ENCODE measurements around the gene CLCN2. TPM values are rescaled to one million over a fixed set of nuclear protein-coding genes. Genes with fewer than 3 reads are reported as not detected.

CLCN2 gene
- total and polyA plus RNA-seq, 2 of the 4 experiments (the other 2 are of a cell fraction): 2.9 to 5.8 TPM

GRCh38 chr3:184349563-184350470, 11.6 kb downstream of the CLCN2 start:
- H2AK5ac ChIP-seq (ENCODE audit: low read depth, low read length): no peak overlapping the region
- H3K4me2 ChIP-seq (ENCODE audit: low read depth, low read length): no peak overlapping the region
- no peak overlapping the region for H3K23ac ChIP-seq (ENCODE audit: low read depth, low read length)
- H2BK20ac ChIP-seq (ENCODE audit: low read depth, low read length): no peak overlapping the region
- DNase-seq (no peak), ATAC-seq (ENCODE audit: low read depth) (no peak)
- H3K18ac ChIP-seq (ENCODE audit: low read depth, low read length): no peak overlapping the region
- no peak overlapping the region for H2AFZ ChIP-seq (replicated peaks; ENCODE audit: low read length, poor library complexity)
- H3K14ac ChIP-seq (replicated peaks; ENCODE audit: low read depth, low read length): no peak overlapping the region
- no peak overlapping the region for H2BK5ac ChIP-seq (ENCODE audit: low read depth, low read length, poor library complexity, severe bottlenecking)
- no peak overlapping the region for H3K4ac ChIP-seq (ENCODE audit: low read depth, low read length)
- 100% methylated on average over 1 of the region's 10 CpGs; no CpG with 5 or more reads in 1 of the 2 experiments for WGBS, 2 experiments (ENCODE audit: extremely low coverage in 2 of 2, insufficient read length in 1 of 2)
- H3K9me1 ChIP-seq (ENCODE audit: insufficient read depth, low read length): 0 out of 2 replicates have a peak, but pooled peaks cover under 1% of the 10 kb centered on the region
- CTCF ChIA-PET: no interaction called here
- TF ChIP-seq CHD1 (IDR thresholded peaks at IDR 0.05; ENCODE audit: low read depth, low read length): no peak
- TF ChIP-seq FOS (IDR thresholded peaks at IDR 0.05; ENCODE audit: low read depth, low read length): no peak
- TF ChIP-seq RCOR1 (IDR thresholded peaks at IDR 0.05; ENCODE audit: insufficient replicate concordance, low read length): no peak
- TF ChIP-seq MXI1 (IDR thresholded peaks at IDR 0.05; ENCODE audit: borderline replicate concordance, low read depth, low read length): no peak
- TF ChIP-seq USF2 (IDR thresholded peaks at IDR 0.05; ENCODE audit: low read depth, low read length): no peak
- TF ChIP-seq MAZ (IDR thresholded peaks at IDR 0.05; ENCODE audit: borderline replicate concordance, low read depth, low read length): no peak
- TF ChIP-seq RAD21 (IDR thresholded peaks at IDR 0.05; ENCODE audit: low read length): no peak
- TF ChIP-seq CEBPB (IDR thresholded peaks at IDR 0.05; ENCODE audit: low read depth, low read length): no peak
- no peak for TF ChIP-seq NFE2L2 (IDR thresholded peaks at IDR 0.05; ENCODE audit: low read depth, low read length)
- TF ChIP-seq SMC3 (IDR thresholded peaks at IDR 0.05; ENCODE audit: low read depth, low read length): no peak
- no peak overlapping the region for H2AK9ac ChIP-seq (replicated peaks; ENCODE audit: low read depth, low read length, poor library complexity)
- BruUV-seq (replicated peaks): no TSS peak
- no peak overlapping the region for H4K91ac ChIP-seq (ENCODE audit: insufficient read depth, low read depth, low read length)
- H3K79me1 ChIP-seq (ENCODE audit: low read depth in 1 of 2, low read length in 2 of 2): no peaks in the 10 kb centered on the region
- intact Hi-C loops (cut with micrococcal nuclease) (loop anchor here (10.0 kb wide), 1 partner anchor 1425 kb away; no protein-coding TSS in a partner anchor), dilution Hi-C loops (cut with HindIII; ENCODE audit: low sequenced_read_pairs, unreplicated experiment) (loop anchor here (25.0 kb wide), 1 partner anchor 187 kb away; no protein-coding TSS in a partner anchor), in situ Hi-C loops (cut with MboI; ENCODE audit: low sequenced_read_pairs) (no loop called here)
- H3K4me3 ChIP-seq (ENCODE audit: insufficient read depth, low read depth, low read length): no peak overlapping the region
- POLR2A ChIA-PET (ENCODE audit: unreplicated experiment): no interaction called here
- H4K20me1 ChIP-seq (ENCODE audit: insufficient read depth, low read length): peaks cover 3% of the 10 kb centered on the region
- no peaks in the 10 kb centered on the region for H3K9me3 ChIP-seq (ENCODE audit: control insufficient read depth, insufficient read depth, low read length)
- H4K8ac ChIP-seq (ENCODE audit: low read depth in 2 of 2, low read length in 2 of 2): no peak overlapping the region
- no peak overlapping the region for H4K5ac ChIP-seq (ENCODE audit: low read depth, low read length)
- H3K27me3 ChIP-seq (ENCODE audit: control insufficient read depth, insufficient read depth, low read length): no peaks in the 10 kb centered on the region
- no peak overlapping the region for H3K9ac ChIP-seq (ENCODE audit: low read depth, low read length)
- H2BK120ac ChIP-seq (ENCODE audit: low read depth, low read length): no peak overlapping the region
- H3K56ac ChIP-seq (ENCODE audit: extremely low read depth, insufficient read depth, low read length): no peak overlapping the region
- H3K27ac ChIP-seq (ENCODE audit: insufficient read depth, low read length): no peak overlapping the region
- H3K4me1 ChIP-seq (ENCODE audit: control insufficient read depth, insufficient read depth, low read length): peaks cover 7% of the 10 kb centered on the region; the same call in 1 of the 2 replicates
- peaks cover 20% of the 10 kb centered on the region for H3K36me3 ChIP-seq (ENCODE audit: control insufficient read depth, insufficient read depth, low read length)
- H2BK15ac ChIP-seq (ENCODE audit: low read depth, low read length): no peak overlapping the region

Measured in IMR-90 (cell line).